Measurements from ENCODE around the gene QTRT2. TPM values are rescaled to one million over a fixed set of nuclear protein-coding genes. Genes with fewer than 3 reads are reported as not detected.

Gene QTRT2
- total RNA-seq, 1 donor from 2014 or later = 32.1 TPM

GRCh38 chr3:114019486-114019885 lies 37.1 kb upstream of the QTRT2 start:
- H3K36me3 Mint-ChIP-seq = no peaks in the 10 kb centered on the region
- H3K4me1 Mint-ChIP-seq = no peaks in the 10 kb centered on the region
- no peaks in the 10 kb centered on the region for H3K27me3 Mint-ChIP-seq (ENCODE audit: insufficient read depth, low read depth)
- Histone ChIP-seq H3K79me2 (ENCODE audit: low read depth) (no peaks in the 10 kb centered on the region), H3K27ac (no peak overlapping the region), H3K9ac (no peak overlapping the region), H3K4me3 (no peak overlapping the region), H3K4me1 (peaks cover 13% of the 10 kb centered on the region), H3K9me3 (ENCODE audit: low read depth) (no peaks in the 10 kb centered on the region), H3K4me2 (no peak overlapping the region), H2AFZ (replicated peaks) (no peak overlapping the region), H3K27me3 (no peaks in the 10 kb centered on the region), H4K20me1 (ENCODE audit: low read depth) (no peaks in the 10 kb centered on the region), H3K36me3 (no peaks in the 10 kb centered on the region), H3F3A (ENCODE audit: low read depth) (peaks cover 2% of the 10 kb centered on the region)
- H3K4me3 Mint-ChIP-seq = no peak overlapping the region
- DNase-seq (ENCODE audit: low spot score) = no peak
- no peaks in the 10 kb centered on the region for H3K9me3 Mint-ChIP-seq
- no peak overlapping the region for H3K27ac Mint-ChIP-seq
- TF ChIP-seq EZH2 (IDR thresholded peaks at IDR 0.05) (no peak), CTCF (IDR thresholded peaks at IDR 0.05) (no peak), EZH2phosphoT487 (IDR thresholded peaks at IDR 0.05) (no peak)

GRCh38 chr3:114020907-114021306 lies 35.6 kb upstream of the QTRT2 start:
- Mint-ChIP-seq H3K27me3 (ENCODE audit: insufficient read depth, low read depth) (no peaks in the 10 kb centered on the region), H3K4me3 (no peak overlapping the region), H3K27ac (no peak overlapping the region), H3K36me3 (no peaks in the 10 kb centered on the region), H3K9me3 (no peaks in the 10 kb centered on the region), H3K4me1 (no peaks in the 10 kb centered on the region)
- Histone ChIP-seq H3K4me3 (no peak overlapping the region), H3K9me3 (ENCODE audit: low read depth) (no peaks in the 10 kb centered on the region), H3K9ac (no peak overlapping the region), H3K27me3 (no peaks in the 10 kb centered on the region), H3K27ac (no peak overlapping the region), H4K20me1 (ENCODE audit: low read depth) (no peaks in the 10 kb centered on the region), H2AFZ (replicated peaks) (no peak overlapping the region), H3K4me2 (no peak overlapping the region), H3F3A (ENCODE audit: low read depth) (peaks cover 2% of the 10 kb centered on the region), H3K79me2 (ENCODE audit: low read depth) (no peaks in the 10 kb centered on the region), H3K36me3 (no peaks in the 10 kb centered on the region), H3K4me1 (peaks cover 13% of the 10 kb centered on the region)
- no peak for DNase-seq (ENCODE audit: low spot score)
- TF ChIP-seq CTCF (IDR thresholded peaks at IDR 0.05) = no peak
- no peak for TF ChIP-seq EZH2 (IDR thresholded peaks at IDR 0.05)
- TF ChIP-seq EZH2phosphoT487 (IDR thresholded peaks at IDR 0.05) = no peak

- Histone ChIP-seq H4K20me1 (ENCODE audit: low read depth) (no peaks in the 10 kb centered on the region), H3K36me3 (no peaks in the 10 kb centered on the region), H3K79me2 (ENCODE audit: low read depth) (no peaks in the 10 kb centered on the region), H3K9ac (no peak overlapping the region), H3K4me1 (peaks cover 13% of the 10 kb centered on the region), H3K4me3 (no peak overlapping the region), H3K27me3 (no peaks in the 10 kb centered on the region), H3K9me3 (ENCODE audit: low read depth) (no peaks in the 10 kb centered on the region), H3K27ac (no peak overlapping the region), H3F3A (ENCODE audit: low read depth) (peaks cover 2% of the 10 kb centered on the region), H3K4me2 (peak overlapping the region; percentile 49), H2AFZ (replicated peaks) (no peak overlapping the region)
- DNase-seq (ENCODE audit: low spot score) = no peak
- no peak overlapping the region for H3K4me3 Mint-ChIP-seq
- no peak overlapping the region for H3K27ac Mint-ChIP-seq
- H3K36me3 Mint-ChIP-seq = no peaks in the 10 kb centered on the region
- no peak for TF ChIP-seq EZH2phosphoT487 (IDR thresholded peaks at IDR 0.05)
- TF ChIP-seq EZH2 (IDR thresholded peaks at IDR 0.05) = no peak
- no peak for TF ChIP-seq CTCF (IDR thresholded peaks at IDR 0.05)
- H3K4me1 Mint-ChIP-seq = no peaks in the 10 kb centered on the region
- H3K27me3 Mint-ChIP-seq (ENCODE audit: insufficient read depth, low read depth) = no peaks in the 10 kb centered on the region
- no peaks in the 10 kb centered on the region for H3K9me3 Mint-ChIP-seq
Measured at GRCh38 chr3:114022145-114022802, 34.3 kb upstream of the QTRT2 start.
